Activated CD4-positive, alpha-beta T cell treated with anti-CD3 and anti-CD28 coated beads, Interleukin-2, amount 50 U/mL, for 16 hours (primary cell): ENCODE data around the gene ACTN4.

Experiments
- DNase-seq: peaks from one replicate; pipeline ENCODE4 v3.0.0-alpha.2; 2020

ACTN4 gene

DNA sequence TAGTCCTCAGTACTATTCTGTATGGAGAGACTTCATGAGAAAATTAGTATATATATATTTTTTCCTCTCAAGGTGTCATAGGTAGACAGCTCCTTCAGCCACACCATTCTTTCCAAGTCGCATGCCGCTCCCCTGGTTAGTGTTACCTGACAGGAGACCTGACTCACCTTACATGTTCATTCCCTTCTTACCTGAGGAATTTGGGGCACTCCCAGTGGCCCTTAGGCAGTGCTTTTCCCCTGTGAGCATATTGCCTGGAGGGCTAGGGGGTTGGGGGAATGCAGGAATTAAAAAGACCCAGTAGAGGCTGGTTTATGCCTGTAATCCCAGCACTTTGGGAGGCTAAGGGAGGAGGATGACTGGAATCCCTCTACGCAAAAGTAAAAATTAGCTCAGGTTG, 9.0 kb upstream of the ACTN4 start:
- no peak for DNase-seq

DNA sequence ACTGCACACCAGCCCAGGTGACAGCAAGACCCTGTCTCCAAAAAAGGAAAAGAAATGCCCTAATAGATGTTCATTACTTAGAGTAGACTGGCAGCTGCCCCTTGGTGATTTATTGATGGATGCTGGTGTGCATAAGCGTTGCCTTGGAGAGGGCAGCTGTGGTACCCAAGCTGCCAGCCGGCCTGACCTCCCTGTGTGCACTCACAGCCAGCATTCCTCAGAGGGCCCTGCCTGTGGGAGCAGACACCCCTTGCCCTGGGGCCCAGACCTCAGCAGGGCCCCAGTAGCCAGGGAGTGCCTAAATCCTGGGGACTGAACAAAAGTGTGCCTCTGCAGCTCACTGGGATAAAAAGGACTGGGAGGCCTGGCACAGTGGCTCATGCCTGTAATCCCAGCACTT, 7.8 kb upstream of the ACTN4 start:
- DNase-seq = no peak

DNA sequence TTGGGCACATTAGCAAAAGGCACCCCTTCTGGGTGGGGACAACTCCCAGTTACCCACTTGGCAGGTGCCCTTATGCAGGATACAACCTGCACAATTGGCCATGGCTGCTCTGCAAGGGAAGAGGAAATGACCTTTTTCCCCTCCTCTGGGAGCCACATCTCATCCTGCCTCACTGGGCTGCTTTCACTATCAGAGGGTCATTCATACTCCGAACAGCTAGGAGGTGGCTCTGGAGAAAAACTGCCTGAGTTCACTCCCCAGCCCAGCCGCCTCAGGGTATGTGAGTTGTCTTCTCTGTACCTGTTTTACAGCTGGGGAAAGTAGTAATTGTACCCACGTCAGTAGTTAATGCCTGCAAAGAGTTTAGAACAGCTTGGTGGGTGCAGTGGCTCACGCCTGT, 7.1 kb upstream of the ACTN4 start:
- no peak for DNase-seq

- no peak for DNase-seq
These were observed 5.3 kb upstream of the ACTN4 start for GRCh38 chr19:38642176-38642575.

DNA sequence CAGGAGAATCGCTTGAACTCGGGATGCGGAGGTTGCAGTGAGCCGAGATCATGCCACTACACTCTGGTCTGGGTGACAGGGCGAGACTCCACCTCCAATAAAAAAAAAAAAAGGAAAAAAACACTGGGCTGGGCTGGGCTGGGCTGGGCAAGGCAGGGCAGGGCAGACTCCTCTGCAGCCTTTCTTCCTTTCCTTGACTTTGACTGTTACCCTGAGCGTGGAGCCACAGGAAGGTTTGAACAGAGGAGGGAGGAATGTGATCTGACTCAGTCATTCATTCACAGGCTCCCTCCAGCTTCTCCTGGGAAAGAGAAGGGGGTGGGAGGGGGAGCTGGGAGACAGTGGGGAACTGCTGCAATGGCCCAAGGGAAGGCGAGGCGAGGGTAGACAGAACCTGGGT, 2.7 kb upstream of the ACTN4 start:
- no peak for DNase-seq

- DNase-seq = no peak
These were observed 718 bp downstream of the ACTN4 start for GRCh38 chr19:38647966-38648768.

GRCh38 chr19:38648769-38649304, 1.4 kb downstream of the ACTN4 start:
- DNase-seq = no peak

DNA sequence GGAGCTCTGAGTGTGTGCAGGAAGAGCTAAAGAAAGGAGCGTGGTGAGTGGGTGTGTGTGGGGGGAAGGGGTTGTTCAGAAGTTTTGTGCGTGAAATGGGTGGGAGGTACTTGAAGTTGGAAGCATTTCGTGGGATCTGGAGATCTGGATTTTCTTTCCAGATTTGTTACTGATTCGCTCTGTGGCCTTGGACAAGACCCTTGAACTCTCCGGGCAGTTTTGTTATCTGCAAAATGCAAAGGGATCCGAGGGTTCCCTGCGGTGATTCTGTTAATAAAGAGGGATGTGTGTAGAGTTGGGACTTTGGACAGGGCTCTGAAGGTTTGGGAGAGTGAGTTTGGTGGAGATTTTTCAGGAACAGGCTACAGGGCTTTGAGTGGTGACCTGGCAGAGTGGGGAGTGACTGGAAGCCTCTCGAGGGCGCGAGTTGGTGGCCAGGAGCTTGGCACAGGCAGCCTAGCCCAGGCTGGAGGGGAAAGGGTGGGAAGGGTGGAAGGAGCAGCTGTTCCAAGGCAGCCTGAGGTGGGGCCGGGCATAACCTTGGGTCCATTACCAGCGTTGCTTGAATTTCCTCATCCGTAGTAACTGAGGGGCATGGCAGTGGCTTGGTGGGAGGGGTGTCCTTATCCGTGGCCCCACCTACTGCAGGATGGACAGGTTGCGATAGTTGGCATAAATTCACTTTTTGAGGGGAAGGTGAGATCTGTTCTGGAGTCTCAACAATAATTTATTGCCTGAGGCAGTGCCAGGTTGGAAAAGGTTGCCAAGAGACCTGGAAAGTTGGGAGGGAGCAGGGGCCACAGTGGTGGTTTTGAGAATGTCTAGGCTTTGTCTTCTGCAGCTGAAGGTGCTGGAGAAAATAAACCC, 2.1 kb downstream of the ACTN4 start:
- DNase-seq = no peak

GRCh38 chr19:38650172-38650775, 2.8 kb downstream of the ACTN4 start:
- peak; percentile 17 for DNase-seq

- DNase-seq = no peak
These were observed 3.6 kb downstream of the ACTN4 start for GRCh38 chr19:38650911-38651584.

DNA sequence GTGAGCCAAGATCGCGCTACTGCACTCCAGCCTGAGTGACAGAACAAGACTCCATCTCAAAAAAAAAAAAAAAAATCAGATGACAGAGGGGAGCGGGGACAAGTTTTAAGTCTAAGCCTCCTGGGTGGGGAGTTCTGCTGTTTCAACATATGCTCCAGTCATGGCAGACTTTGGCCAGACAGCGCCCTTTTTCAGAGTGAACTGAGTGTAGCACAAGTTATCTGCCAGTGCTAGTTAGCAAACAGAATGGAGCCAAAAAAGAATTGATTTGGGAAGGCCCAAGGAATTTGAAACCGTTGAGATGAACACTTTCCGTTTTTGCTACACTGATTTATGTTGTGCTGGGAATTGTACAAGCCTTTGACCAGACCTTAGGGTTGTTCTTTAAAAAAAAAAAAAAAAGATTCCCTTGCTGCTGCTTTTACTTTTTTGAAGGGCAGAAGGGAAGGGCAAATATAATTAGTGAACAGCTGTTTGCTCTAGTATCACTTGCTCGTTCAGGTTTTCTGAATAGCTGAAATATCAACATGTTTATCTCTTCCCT, 5.7 kb downstream of the ACTN4 start:
- no peak for DNase-seq

DNA sequence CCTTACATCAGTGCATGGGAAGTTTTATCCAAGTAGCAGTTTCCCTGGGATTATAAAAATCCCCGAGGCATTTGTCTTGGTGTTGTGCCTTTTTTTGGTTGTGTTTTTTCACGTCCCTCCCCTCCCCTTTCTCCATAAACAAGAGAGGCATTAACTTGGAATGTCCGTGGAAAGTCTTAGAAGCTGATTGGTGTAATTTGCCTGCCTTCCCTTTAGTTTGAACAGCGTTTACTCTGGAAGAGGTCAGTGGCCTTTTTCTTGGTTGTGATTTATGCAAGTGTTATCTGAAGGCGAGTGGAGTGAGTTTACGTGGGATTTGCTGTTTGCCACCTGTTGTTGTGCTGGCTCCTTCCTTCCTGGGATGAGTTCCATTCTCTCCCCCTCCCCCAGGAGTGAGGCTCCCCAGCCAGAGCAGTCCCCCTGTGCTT, 7.2 kb downstream of the ACTN4 start:
- no peak for DNase-seq

DNA sequence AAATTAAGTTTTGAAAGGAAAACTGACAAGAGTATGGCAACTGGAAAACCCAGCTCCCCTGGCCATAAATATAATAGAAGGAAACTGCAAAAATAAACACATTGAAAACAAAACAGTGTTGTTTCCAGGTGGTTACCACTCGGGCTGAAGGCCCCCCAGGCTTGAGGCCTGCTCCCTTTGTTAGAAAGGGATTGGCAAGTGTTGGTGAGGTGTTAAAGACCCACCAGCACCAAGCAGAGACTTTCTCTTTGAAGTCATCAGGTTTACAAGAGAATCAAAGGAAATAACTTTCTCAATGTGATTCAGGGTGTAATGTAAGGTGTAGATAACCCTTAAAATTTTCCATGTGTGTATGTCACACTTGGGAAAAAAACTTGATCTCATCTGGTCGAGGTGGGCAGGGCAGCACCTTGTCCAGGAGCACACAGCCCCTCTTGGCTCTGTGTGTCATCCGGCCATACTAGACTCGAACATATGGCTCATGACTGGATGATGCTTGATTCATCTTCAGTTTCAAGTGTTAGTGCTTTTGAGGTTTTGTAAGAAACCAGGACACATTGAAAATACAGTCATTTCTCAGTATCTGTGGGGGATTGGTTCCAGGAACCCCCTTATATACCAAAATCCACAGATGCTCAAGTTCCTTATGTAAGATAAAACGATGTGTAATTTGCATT, 7.8 kb downstream of the ACTN4 start:
- peak; percentile 85 for DNase-seq

DNA sequence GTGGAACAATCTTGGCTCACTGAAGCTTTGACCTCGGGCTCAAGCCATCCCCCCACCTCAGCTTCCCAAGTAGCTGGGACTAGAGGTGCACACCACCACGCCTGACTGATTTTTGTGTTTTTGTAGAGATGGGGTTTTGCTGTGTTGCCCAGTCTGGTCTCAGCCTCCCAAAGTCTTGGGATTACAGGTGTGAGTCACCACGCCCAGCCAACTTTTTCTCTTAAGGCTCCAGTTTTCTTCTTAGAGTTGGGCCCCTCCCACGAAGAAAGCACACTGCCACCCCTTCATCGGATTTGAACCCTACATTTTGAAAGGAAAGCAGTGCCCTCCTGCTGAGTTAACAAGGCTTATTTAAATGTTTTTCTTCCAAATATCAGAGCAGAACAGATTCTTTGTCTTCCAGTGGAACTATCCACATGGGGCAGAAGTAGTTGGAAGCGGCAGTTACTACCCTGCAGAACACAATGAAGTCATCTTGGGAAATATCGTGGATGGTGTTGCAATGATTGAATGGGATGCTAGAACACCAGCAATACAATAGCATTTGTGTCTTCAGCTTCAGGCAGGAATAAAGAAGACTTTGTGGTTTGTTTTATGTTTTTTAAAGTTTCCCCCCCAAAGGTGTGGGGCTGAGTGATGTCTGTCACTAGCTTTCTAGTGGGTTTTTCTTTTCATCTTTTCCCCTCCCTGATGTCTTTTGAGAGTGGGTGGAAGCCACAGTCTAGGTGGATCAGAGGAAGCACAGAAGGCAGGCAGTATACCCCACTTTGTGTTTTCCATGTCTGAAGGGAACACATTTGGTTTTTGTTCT, 8.9 kb downstream of the ACTN4 start:
- DNase-seq = peak; percentile 37

- DNase-seq = peak; percentile 68
These were observed 10.3 kb downstream of the ACTN4 start for GRCh38 chr19:38657633-38658222.

GRCh38 chr19:38658462-38659306, 11.2 kb downstream of the ACTN4 start:
- no peak for DNase-seq

DNA sequence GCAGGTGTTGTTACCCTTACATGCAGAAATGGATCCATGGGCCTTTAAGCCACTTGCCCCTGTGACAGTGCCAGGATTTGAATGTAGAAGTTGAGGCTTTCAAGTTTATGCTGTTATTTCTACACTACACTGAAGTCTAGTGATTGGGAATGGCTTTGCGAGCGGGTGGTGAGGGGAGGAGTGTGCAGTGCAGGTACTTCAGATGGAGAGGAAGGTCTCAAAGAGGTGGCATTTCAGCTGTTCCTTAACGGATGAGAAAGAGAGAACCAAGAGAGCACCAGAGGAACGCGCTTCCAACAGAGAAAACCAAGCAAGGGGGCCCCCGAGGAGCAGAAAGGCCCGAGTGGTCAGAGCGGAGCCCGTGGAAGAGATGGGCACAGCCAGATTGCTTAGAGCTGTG, 13.3 kb downstream of the ACTN4 start:
- no peak for DNase-seq

- DNase-seq = no peak
These were observed 13.7 kb downstream of the ACTN4 start for GRCh38 chr19:38661136-38661535.

DNA sequence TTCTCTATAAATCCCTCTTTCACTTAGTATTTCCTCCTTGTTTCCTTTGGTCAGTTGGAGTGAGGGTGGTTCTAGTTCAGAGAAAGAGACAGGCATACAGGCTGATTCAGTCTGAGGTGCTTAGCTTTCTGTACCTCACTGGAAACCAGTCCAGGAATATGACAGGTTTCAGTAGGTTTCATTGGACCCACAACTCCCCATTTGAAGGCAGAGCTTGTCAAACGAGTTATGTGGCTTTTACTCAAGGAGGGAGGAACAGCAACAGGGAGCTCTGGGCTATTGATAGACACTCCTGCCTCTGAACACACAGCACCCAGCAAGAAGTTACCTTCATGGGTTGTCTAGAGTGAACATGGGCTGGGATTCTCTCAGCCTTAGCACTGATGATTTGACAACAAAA, 14.5 kb downstream of the ACTN4 start:
- DNase-seq = no peak
